Inflammatory macrophage (primary cell): ENCODE data around the gene EIF5.

Experiments
- DNase-seq, 2 donors: peaks; one replicate each; pipeline ENCODE4 v3.0.0-alpha.2; 2020 to 2022
- total RNA-seq, 18 experiments: gene quantifications; one replicate each; lab custom pipeline; 2026; ENCODE audit warnings: mixed read lengths in 6 of 18, inconsistent platforms in 2 of 18; lab: John Stamatoyannopoulos, UW

The EIF5 gene
- 285 to 531 (median 396) reads per million in 18 experiments for total RNA-seq

DNA sequence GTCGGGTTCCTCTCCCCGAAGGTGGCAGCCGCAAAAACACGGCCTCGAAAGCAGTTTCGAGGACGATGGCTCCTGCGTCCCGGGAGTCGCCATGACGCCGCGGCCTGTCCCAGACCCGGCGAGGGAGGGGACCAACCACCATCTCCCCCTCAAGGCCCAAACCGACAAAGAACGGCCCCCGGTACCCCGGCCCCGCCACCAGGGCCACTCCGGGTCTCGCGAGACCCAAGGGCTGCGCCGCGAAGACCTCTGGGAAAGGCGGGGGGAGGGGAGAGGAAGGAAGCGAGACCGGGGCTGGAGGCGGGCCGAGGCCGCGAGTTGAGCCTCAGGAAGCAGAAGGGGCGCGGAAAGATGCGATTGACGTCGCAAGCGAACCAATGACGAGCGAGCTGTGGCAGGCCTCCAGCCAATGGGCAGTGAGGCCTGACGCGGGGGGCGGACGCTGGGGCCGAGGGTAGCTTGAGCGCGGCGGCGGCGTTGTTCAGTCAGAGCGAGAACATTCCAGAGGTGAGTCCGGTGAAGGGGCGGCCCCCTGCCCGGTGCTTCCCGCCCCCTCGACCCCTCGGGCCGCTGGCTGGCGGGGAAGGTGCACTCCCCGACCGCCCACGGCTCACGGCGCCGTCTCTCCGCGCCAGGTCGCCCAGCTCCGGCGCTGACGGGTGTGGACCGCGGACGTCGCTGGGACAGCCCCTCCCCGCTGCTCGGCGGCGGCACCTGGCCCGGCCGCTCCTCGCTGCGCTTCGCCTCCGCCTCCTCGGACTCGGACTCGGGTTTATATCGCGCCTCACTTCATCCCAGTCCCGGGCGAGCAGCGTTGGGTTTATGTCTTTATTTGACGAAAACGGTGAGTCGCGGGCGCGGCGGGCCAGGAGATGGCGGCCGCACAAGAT, at the start of gene EIF5:
TSS of gene EIF5 (plus strand) at position 484 of the 890 bp plus-strand sequence. CDS start 1,624 bp downstream, outside the sequence.
- peak; percentile 99 for DNase-seq

DNA sequence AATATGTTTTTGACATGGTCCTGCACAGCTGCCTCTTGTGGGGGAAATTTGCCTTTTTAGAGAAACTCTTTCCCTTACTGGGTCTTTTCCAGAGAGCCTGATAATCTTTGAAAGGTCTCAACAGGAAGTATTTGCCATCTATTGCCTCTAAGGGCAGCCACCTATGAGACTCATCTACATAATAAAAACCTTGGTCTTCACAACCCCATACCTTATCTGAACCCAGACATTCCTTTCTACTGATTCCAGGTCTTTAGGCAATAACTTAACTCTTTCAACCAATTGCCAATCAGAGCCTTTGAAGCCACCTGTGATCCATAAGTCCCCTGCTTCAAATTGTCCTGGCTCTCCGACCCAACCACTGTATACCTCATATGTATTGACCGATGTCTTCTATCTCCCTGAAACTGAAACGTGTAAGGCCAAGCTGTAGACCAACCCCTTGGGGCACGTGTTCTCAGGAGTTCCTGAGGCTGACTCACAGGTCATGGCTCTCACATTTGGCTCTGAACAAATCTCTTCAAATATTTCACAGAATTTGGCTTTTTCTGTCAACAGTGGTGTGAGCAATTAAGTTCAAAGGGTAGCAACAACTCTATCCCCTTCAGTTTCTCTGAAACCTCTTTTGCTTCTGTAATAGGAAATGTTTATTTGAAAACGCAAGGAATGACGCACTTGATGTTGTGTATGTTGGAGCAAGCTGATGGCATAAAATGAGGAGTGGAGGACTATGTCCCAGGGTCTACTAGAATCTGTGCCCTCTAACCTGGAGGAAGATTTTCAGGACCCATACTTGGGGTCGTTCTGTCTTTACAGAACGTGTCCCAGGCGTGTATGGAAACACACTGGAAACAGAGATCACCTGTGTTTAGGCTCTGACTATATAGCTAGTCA, 49.2 kb upstream of the EIF5 start:
- no peak for DNase-seq

DNA sequence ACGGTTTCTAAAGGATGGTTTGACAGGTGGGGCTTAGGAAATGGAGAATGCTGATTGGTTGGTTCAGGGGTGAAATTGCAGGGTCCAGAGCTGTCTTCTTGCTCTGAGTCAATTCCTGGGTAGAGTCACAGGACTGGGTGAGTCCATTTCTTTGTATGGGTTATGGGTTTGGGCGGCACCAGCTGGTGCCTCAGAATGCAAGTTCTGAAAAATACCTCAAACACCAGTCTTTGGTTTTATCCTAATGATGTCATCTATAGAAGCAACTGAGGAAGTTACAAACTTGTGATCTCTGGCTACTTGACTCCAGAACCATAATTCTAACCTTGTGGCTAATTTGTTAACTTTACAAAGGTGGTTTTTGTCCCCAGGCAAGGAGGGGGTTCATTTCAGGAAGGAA, 47.6 kb upstream of the EIF5 start:
- DNase-seq, result no peak

DNA sequence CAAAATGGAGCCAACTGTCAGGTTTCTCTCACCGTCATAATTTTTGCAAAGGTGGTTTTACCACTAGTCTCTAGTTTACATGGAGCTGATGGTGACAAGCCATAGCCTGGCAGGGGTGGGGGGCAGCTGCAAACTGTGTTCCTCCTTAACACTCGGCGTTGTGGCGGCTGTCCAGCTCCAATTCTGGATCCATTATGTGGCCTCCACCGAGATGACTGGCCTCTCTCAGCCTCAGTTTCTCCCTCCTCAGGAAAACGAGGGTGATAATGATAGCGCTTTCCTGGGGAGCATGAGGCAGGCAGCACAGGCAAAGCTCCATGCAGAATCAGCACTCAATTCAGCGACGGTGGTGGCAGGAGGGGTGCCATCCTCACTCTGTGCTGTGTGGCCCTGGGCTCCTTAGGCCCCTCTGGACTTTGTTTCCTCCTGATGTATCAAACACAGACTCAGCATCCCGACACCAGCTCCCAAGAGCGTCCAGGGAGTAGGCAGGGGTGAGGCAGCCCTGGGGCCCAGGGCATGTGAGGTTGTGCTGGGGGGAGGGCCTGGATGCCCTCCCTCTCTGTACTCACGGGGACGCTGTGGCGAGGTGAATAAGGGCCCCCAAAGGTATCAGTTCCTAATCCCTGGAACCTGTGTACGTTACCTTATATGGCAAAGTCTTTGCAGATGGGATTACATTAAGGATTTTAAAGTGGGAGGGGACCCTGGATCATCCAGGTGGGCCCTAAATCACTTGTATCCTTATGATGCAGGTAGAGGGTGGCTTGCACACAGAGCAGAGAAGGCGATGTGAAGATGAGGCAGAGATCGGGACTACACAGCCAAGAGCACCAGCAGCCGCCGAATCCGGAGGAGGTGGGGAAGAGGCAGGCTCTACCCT, 46.8 kb upstream of the EIF5 start:
- DNase-seq, result no peak

DNA sequence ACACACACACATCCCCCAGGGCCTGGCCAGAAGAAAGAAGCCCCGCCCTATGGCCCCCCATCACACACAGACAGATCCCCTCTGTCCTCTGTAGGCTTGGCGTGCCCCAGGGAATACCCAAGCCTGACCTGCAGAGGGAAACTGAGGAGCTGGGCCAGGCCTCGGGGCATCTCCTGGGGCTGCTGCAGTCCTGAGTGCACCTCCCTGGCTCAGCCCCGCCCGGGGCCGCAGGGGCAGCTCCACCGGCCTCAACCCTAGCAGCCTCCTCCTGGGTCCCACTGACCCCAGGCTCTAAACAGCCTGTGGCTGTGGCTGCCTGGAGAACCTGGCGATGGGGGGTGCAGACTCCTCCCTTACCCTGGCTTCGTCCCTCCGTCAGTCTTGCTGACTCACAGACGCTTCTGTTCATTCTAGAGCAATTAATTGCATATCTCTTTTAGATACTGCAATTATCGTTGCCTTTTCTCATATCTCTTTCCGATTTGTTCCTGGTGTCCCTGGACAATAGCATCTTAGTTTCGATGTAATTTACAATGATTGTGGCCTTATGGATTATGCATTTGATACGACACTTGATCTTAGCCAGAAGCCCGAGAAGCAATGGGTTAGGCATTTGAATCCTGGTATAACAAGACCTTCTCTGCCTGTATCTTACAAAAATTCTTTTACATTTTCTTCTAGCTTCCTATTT, 45.8 kb upstream of the EIF5 start:
- DNase-seq, result no peak

DNA sequence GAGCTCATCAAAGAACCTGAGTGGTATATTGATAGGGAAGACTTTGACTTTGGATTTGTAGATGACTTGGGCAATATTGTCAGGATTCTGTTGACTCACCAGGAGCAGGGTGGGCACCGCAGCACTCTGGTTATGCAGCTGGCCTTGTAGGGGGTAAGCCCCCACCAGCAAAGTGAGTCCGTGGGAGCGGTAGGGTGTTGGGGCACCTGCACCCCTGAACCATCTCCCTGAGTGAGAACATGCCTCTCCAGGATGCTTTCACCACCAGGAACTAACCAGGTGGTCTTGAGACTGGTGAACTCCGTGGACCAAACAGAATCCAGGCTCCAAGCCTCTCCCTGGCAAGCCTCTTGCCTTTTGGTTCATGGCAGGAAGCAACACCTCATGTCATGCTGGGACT, 44.0 kb upstream of the EIF5 start:
- DNase-seq, result no peak

DNA sequence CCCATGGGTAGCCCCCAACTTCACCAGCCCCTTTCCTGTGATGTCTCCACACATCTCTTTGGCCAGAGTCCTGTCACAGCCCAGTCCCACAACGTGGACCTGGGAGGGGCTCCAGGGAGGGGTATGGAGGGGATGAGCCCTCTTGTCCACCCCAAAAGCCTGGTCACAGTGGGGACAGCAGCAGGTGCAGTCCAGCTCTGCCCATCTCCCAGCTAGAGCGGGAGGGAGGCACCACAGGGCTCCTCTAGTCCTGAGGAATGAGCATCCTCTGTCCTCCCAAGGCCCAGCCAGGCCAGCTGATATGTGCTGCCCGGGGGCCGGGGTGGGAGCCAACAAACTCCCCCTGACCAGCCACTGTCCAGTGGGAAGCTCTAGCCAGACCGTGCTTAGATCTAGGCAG, 43.5 kb upstream of the EIF5 start:
- DNase-seq, result no peak

DNA sequence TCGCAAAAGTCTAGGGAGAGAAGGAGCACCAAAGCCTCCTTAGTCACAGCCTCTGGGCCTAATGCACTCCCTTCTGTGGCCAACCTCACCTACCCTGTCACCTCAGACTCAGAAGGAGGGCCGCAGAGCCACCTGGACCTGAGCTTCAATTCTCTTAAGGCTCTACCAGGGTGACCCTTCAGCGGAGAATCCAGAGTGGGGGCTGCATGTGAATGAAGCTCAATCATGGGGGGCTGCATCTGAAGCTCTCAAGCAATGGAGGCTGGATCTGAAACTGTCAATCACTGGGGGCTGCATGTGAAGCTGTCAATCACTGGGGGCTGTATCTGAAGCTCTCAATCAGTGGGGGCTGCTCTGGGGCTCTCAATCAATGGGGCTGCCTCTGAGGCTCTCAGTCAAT, 43.1 kb upstream of the EIF5 start:
- no peak for DNase-seq

DNA sequence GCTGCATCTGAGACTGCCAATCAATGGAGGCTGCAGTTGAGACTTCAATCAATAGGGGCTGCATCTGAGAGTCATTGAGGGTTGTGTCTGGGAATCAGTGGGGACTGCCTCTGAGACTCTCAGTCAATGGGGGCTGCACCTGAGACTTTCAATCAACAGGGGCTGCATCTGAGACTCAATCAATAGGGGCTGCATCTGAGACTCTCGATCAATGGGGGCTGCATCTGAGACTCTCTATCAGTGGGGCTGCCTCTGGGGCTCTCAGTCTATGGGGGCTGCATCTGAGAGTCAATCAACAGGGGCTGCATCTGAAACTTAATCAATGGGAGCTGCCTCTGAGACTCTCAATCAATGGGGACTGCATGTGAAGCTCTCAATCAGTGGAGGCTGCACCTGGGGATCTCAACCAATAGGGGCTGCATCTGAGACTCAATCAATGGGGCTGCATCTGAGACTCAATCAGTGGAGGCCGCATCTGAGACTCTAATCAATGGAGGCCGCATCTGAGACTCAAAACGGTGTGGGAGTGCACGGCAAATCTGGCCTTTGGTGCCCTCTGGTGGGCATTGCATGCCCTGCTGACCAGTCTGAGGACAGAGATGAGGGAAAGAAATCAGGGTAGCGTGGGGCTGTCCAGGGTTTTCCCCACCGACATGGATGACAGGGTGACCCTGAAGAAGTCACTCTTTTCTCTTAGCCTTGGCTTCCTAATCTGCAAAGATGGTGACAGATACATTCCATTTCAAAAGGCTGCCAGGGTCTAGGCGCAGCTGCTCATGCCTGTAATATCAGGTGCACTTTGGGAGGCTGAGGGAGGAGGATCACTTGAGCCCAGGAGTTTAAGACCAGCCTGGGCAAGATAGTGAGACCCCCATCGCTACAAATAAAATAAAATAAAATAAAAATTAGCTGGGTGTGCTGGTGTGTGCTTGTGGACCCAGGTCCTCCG, 41.3 kb upstream of the EIF5 start:
- DNase-seq, result peak; percentile 76 to 84

DNA sequence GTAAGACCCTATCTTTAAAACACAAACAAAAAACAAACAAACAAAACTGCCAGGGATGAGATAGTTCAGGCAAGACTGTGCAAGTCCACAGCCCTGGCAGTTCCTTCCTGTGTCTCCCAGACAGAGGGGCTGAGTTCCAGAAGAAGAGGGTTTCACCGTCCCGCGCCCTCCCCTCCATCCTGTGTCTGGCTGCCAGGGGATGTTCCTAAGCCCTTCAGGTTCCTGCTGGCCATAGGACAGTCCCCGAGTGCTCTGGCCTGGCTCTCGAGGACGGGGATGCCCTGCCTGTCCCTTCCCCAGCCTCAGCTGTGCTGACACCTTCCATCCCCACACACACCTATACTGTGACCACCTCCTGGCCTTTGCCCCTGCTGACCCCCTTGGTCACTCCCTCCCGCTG, 40.6 kb upstream of the EIF5 start:
- DNase-seq, result no peak

DNA sequence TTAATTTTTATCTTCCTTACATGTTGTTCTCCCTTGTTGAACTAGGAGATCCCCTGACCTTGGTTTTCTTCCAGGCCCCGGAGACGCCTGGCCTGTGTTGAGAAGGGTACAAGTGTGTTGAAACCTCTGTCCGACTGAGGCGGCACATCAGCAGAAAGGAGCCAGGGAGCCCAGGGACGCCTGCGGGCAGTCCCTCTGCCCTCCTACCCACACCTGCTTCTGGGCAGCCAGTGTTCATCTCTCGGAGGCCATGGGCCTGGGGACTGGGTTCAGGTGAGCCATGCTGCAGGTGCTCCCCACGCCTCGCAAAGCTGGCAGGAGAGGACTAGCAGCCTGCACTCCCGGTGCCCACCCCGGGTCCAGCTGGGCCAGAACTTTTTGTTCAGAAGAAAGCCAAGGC, 39.9 kb upstream of the EIF5 start:
- DNase-seq, result no peak

DNA sequence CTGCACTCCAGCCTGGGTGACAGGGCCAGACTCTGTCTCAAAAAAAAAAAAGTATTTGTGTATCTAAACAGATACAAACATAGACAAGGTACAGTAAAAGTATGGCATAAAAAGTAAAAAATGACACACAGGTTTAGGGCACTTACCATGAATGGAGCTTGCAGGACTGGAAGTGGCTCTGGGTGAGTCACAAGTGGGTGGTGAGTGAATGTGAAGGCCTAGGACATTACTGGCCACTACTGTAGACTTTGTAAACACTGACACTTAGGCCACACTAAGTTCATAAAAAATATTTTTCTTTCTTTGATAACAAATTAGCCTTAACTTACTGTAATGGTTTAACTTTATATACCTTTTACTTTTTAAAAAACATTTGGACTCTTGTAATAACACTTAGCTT, 38.0 kb upstream of the EIF5 start:
- DNase-seq, result peak; percentile 49 to 75

DNA sequence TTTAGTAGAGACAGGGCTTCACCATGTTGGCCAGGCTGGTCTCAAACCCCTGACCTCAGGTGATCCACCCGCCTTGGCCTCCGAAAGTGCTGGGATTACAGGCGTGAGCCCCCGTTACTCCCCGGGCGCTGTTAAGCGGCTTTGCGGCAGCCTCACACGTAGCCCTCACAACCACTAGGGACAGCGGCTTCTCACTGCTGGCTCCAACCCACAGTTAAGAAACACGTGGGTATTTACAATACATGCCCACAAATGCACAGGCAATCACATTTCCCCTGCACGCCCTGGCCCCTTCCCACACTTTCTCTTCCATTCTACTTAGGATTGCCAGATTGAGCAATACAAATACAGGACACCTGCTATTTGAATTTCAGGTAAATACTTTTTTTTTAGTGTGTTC, 37.0 kb upstream of the EIF5 start:
- no peak for DNase-seq

DNA sequence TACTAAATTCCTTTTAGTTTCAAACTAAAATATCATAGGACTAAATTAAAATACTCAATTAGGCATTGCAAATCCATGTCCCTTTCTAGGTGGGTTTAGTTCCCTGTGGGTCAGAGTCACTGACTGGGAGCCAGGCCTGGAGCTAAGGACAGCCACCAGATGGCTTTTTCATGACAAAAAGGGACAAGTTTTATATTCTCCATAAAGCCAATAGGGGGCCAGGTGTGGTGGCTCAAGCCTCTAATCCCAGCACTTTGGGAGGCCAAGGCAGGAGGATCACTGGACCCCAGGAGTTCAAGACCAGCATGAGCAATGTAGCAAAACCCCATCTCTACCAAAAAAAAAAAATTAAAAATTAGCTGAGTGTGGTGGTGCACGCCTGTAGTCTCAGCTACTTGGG, 35.4 kb upstream of the EIF5 start:
- peak in 1 of 2 donors; percentile 12 for DNase-seq

DNA sequence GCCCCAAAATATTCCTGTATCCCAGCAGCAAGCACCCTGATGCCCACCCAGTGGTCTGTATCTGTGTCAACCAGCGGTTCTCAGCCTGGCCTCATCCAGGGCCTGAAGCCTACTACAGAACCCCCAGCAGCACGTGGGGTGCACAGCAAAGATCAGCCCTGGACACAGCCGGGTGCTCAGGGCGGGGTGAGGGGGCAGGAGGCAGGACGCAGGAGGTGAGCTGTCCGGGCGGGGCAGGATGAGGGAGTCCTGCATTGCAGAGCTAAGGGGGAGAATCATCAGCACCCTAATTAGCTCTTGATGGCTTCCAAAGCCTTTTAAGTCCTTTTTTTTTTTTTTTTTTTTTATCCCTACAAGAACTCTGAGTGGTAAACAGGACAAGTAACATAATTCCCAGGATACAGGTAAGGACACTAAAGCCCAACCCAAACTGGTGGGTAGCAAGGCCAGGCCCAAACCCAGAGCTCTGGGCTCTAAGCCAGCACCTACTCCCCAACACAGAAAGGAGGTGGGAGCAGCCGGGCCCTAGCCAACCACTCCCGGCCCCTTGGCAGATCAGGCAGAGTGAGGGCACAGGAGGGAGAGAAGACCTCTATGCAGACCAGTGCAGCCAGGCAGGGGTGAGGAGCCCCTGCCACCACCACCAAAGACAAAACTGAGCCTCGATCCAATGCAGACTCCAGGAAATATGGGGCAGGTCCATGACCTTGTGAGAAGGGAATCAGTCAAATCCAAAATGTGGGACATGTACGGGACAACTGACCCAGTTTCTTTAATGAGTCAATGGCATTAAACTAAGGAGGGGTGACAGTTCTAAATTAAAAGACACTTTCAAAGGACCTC, 32.3 kb upstream of the EIF5 start:
- DNase-seq, result no peak

DNA sequence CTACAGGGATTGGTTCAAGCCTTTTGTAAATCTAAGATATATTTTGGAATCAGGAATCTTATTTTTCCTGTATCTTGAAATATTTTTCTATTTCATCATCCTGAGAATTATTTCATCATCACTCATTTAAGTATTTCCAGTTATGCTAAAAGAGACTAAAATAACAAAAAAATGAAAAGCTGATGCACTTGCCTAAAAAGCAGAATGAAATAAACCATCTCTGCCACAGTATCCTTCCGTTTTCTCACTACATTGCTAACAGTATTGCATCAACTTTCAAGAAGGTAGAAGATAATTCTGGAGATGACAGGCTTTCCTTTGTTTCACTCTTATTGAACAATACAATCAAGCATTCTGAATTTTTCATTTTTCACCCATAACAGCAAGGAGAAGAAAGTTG, 31.1 kb upstream of the EIF5 start:
- DNase-seq, result peak; percentile 7 to 50

DNA sequence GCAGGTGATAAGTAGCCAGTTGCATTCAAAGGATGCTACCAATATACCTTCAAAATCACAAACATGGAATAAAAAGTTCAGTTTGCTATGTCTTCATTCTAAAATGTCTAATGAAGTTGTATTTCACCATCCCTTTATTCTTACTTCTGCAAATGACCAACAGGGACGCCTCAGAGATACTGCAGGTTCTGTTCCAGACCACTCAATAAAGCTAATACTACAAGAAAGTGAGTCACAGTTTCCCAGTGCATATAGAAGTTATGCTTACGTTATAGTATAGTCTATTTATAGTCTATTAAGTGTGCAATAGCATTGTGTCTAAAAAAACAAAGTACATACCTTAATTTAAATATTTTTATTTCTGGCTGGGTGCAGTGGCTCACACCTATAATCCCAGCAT, 29.3 kb upstream of the EIF5 start:
- peak; percentile 16 to 57 for DNase-seq

DNA sequence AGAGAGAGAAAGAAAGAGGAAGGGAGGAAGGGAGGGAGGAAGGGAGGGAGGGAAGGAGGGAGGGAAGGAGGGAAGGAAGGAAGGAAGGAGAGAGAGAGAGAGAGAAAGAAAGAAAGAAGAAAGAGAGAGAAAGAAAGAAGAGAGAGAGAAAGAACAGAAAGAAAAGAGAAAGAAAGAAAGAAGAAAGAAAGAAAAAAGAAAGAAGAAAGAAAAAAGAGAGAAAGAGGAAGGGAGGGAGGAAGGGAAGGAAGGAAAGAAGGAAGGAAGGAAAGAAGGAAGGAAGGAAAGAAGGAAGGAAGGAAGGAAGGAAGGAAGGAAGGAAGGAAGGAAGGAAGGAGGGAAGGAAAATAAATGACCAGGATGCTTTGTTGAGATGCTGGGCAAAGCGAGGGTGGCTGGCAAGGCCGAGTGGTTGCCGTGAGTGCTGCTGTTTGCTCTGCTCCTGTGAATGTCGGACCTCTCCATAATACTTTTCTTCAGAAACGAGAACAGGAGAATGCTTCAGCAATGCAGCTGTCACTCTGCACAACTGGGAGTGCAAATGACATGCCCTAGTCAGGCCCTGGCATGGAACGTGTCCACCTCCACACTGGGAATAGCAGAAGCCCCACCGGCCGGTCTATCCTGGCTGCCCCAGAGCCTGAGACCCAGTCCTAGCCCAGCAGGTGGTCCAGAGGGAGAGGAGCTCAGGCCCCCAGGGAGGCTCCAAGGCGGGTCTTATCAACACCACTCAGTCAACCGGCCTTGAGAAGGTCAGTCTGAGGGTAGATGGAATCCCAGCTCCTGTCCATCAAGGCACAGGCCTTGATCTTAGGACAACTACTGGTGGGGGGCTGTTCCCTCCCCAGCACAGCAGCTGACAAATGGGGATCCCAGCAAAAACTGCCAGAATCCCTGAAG, 25.1 kb upstream of the EIF5 start:
- no peak for DNase-seq
